BJ (cell line): ENCODE measurements around the gene SPRED1. TPM values are rescaled to one million over a fixed set of nuclear protein-coding genes. Genes with fewer than 3 reads are reported as not detected.
"Not testable (repeated sequence)": the region's sequence is repeated elsewhere in the genome, so short reads cannot be mapped to it uniquely, and the experiment has no call there.

Experiments used
- CTCF ChIA-PET: fragments of 350-600 bp; formaldehyde crosslinking; extraction: SDS; loops from one replicate; lab custom pipeline; 2021; ENCODE audit warnings: antibody characterized with exemption, inconsistent platforms; lab: Yijun Ruan, JAX
- POLR2A ChIA-PET: fragments of 300-600 bp; sonication (Branson Sonifier 250); formaldehyde crosslinking; extraction: SDS; loops from one replicate; lab custom pipeline; 2021; ENCODE audit warnings: antibody characterized with exemption; lab: Charles Lee
- DNase-seq: peaks from one replicate; pipeline ENCODE4 v3.0.0-alpha.2; 2011; ENCODE audit warnings: low read depth
- H3K27me3 ChIP-seq: 2 replicates; pipeline ENCODE4 v1.6.0; 2011; ENCODE audit warnings: low read length; ENCODE audit not compliant: control insufficient read depth, insufficient read depth
- H3K36me3 ChIP-seq: 2 replicates; pipeline ENCODE4 v1.5.1; 2011; ENCODE audit warnings: low read length; ENCODE audit not compliant: control insufficient read depth, insufficient read depth
- H3K4me3 ChIP-seq: 2 replicates; pipeline ENCODE4 v1.5.1; 2011; ENCODE audit warnings: low read depth, mild to moderate bottlenecking, control low read depth, low read length
- polyA plus RNA-seq: library from polyadenylated mRNA; depleted of rRNA; stranded (reverse); fragments of >200 nt; gene quantifications from 2 replicates; pipeline ENCODE4 v1.2.3, GENCODE V29; 2011
- TF ChIP-seq, protein P1 (sequence below): IDR thresholded peaks from 2 replicates; pipeline ENCODE4 v1.5.1; 2011; ENCODE audit warnings: low read depth, mild to moderate bottlenecking, control low read depth, inconsistent platforms, low read length, moderate library complexity; ENCODE audit not compliant: insufficient read depth

SPRED1 gene
- polyA plus RNA-seq, 1 experiment: 5.2 TPM

DNA sequence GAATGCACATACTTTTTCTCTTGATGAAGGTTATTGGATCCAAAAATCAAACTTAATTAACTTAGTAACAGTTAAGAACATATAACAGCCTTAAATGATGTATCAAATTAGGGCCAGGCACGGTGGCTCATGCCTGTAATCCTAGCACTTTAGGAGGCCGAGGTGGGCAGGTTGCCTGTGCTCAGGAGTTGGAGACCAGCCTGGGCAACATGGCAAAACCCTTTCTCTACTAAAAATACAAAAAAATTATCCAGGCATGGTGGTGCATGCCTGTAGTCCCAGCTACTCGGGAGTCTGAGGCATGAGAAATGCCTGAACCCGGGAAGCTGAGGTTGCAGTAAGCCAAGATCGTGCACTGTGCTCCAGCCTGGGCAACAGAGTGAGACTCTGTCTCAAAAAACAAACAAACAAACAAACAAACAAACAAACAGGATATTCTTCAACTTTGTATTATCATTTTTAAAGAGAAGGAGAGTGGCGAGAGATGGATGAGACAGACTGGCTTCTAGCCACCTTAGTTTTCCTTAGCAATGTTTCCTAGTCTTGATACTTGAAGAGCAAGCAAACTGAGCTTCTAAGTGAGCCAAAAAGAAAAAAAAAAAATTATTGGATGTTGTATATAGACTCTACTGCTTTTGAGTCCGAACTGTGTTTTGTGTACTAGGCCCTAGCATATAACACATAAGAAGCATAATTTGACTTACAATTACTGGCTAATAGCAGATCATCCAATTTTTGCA, 13.8 kb downstream of the SPRED1 start:
- Histone ChIP-seq H3K27me3 (no peaks in the 10 kb centered on the region), H3K36me3 (no peaks in the 10 kb centered on the region; the same call in 1 of the 2 replicates), H3K4me3 (no peak overlapping the region)
- ChIA-PET CTCF (interaction anchor here (0.8 to 1.3 kb wide), 2 partner anchors 15 to 264 kb away, joined by 3 read pairs; no protein-coding TSS in a partner anchor), POLR2A (interaction anchor here (0.5 to 1.2 kb wide), 2 partner anchors 14 to 221 kb away, joined by 3 to 4 read pairs; no protein-coding TSS in a partner anchor)
- DNase-seq: no peak
- TF ChIP-seq, protein P1, sequence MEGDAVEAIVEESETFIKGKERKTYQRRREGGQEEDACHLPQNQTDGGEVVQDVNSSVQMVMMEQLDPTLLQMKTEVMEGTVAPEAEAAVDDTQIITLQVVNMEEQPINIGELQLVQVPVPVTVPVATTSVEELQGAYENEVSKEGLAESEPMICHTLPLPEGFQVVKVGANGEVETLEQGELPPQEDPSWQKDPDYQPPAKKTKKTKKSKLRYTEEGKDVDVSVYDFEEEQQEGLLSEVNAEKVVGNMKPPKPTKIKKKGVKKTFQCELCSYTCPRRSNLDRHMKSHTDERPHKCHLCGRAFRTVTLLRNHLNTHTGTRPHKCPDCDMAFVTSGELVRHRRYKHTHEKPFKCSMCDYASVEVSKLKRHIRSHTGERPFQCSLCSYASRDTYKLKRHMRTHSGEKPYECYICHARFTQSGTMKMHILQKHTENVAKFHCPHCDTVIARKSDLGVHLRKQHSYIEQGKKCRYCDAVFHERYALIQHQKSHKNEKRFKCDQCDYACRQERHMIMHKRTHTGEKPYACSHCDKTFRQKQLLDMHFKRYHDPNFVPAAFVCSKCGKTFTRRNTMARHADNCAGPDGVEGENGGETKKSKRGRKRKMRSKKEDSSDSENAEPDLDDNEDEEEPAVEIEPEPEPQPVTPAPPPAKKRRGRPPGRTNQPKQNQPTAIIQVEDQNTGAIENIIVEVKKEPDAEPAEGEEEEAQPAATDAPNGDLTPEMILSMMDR: no peak

DNA sequence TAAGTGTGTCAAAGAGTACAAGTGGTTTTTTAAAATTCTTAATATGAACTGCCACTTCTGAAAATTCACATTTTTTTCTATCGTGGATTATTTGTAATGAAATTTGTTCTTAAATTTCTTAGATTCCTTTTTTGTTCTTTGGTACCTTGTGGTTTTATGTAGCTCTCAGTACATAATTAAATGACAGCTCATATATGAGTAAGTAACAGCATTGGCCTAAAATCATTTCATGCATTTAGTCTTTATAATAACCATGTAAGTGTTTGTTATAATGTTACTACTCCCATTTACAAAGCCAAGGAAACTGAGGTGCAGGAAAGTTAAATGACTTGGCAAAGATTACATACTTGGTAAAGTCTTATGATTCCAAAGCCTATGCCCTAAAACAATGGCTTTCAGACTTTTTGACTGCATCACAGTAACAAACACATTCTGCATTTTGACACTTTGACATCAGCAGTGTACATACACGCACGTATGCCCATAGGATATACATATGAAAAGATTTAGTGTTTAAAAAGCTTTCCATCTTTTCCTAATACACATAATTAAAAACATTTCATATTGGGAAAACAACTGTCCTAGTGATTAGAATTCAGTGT, 14.9 kb downstream of the SPRED1 start:
- CTCF ChIA-PET: interaction anchor here (1.3 kb wide), 1 partner anchor 14 kb away, joined by 3 read pairs; no protein-coding TSS in a partner anchor
- no peak for DNase-seq
- TF ChIP-seq, protein P1: no peak
- Histone ChIP-seq H3K4me3 (no peak overlapping the region), H3K27me3 (no peaks in the 10 kb centered on the region), H3K36me3 (no peaks in the 10 kb centered on the region; the same call in 1 of the 2 replicates)
- POLR2A ChIA-PET: interaction anchor here (1.2 kb wide), 1 partner anchor 16 kb away, joined by 3 read pairs; no protein-coding TSS in a partner anchor

DNA sequence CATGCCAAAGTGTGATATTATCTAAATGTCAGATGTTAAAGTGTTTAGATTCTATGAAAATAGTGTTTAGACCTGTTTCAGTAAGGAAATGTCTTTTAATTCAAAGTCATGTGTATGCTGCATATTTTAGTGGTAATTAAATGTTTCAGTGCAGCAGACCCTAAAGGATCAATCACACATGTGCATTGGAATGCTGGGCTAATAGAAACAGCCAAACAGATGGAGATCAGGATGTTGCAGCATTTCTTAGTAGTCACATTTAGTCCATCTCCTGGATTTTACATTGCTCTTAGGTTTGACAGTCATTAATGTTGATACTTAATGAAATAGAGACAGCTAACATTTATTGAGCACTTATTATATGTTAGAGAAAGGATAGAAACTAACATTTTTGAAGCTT, 18.5 kb downstream of the SPRED1 start:
- Histone ChIP-seq H3K36me3 (no peaks in the 10 kb centered on the region; the same call in 1 of the 2 replicates), H3K4me3 (no peak overlapping the region), H3K27me3 (no peaks in the 10 kb centered on the region)
- ChIA-PET CTCF (no interaction called here), POLR2A (no interaction called here)
- TF ChIP-seq, protein P1: no peak
- DNase-seq: no peak

DNA sequence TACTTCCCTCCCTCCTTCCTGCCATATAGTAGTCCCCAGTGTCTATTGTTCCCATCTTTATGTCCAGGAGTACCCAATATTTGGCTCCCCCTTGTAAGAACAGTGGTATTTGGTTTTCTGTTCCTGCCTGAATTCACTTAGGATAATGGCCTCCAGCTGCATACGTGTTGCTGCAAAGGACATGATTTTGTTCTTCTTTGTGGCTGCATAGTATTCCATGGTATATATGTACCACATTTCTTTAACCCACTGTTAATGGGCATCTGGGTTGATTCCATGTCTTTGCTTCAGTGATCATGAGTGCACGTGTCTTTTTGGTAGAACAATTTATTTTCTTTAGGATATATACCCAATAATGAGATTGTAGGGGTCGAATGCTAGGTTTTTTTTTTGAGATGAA, 19.3 kb downstream of the SPRED1 start:
- no peaks in the 10 kb centered on the region; the same call in 1 of the 2 replicates for H3K36me3 ChIP-seq
- no peaks in the 10 kb centered on the region for H3K27me3 ChIP-seq
- H3K4me3 ChIP-seq: no peak overlapping the region
- CTCF ChIA-PET: no interaction called here
- POLR2A ChIA-PET: no interaction called here
- no peak for DNase-seq
- TF ChIP-seq, protein P1: no peak

DNA sequence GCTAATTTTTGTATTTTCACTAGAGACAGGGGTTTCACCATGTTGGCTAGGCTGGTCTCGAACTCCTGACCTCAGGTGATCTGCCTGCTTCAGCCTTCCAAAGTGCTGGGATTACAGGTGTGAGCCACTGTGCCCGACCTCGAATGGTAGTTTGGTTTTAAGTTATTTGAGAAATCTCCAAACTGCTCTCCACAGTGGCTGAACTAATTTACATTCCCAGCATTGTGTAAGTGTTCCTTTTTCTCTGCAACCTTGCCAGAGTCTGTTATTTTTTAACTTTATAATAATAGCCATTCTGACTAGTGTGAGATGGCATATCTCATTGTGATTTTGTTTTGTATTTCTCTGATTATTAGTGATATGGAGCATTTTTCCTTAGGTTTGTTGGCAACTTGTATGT, 19.8 kb downstream of the SPRED1 start:
- H3K36me3 ChIP-seq, H3K4me3 ChIP-seq, H3K27me3 ChIP-seq, CTCF ChIA-PET, POLR2A ChIA-PET, DNase-seq: not testable (repeated sequence)
